ENCODE results near the gene GTF2A2. TPM values are rescaled to one million over a fixed set of nuclear protein-coding genes. Genes with fewer than 3 reads are reported as not detected.

Gene GTF2A2
- total RNA-seq, 6 experiments from 2014 or later, result 16.9 to 46.9 (median 36.6) TPM

DNA sequence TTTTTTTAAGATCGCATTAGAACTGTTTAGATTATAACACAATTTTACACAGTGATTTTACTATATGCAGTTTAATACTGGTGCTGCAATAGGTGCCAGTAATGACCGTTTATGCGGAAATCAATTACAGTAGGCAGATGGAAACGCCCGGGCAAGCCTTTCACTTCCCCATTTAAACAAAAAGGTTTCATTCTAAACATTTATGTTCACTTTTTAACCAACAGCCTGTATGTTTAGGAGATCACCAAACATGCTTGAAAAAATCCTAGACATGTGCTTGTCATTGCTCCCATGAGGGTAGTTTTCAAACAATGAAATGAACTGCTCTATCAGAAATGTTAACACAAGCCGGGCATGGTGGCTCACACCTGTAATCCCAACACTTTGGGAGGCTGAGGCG is 29.1 kb upstream of the GTF2A2 start:
- no peak overlapping the region for H3K4me3 ChIP-seq

DNA sequence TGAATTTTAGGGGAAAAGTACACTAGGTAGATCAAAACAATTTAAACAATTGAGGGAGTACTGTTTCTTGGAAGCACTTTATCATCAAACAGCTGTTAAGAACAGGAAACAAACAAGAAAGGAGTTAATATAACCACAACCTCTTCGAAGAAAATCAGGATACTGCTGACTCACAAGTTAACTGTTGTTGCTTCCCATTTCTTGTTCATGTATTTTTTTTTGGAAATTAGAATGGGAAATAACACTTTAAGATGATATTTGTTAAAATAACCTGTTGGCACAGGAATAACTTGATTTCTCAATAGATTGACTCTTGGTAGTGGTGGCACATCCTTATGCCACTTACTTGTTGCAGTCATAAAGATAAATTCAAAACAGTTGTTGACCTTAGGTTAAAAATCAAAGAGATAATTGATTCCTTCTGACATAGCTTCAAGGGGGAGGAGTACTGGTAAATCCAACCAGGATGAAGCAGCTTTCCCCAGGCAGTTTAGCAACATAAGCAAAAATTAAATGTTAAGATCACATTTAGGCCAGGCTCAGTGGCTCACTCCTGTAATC is 28.5 kb upstream of the GTF2A2 start:
- H3K27ac ChIP-seq, result peak overlapping the region; percentile 30 to 100 (median 65)
- WGBS (ENCODE audit: insufficient coverage, low coverage, low lambda C conversion rate, missing lambda C conversion rate), result 0% methylated on average over 1 of the region's 1 CpG
- no peaks in the 10 kb centered on the region for H3K27me3 ChIP-seq
- intact Hi-C loops (cut with DNase I), result no loop called here
- H3K4me1 ChIP-seq, result peaks cover 0 to 50% (median 14%) of the 10 kb centered on the region in 4 donors
- H3K4me3 ChIP-seq, result peak overlapping the region in 1 of 3 donors; percentile 8
- ATAC-seq (peak in 1 of 4 donors; percentile 1), DNase-seq (no peak)
- no peak for TF ChIP-seq POLR2A (IDR thresholded peaks at IDR 0.05)
- TF ChIP-seq, protein P1, sequence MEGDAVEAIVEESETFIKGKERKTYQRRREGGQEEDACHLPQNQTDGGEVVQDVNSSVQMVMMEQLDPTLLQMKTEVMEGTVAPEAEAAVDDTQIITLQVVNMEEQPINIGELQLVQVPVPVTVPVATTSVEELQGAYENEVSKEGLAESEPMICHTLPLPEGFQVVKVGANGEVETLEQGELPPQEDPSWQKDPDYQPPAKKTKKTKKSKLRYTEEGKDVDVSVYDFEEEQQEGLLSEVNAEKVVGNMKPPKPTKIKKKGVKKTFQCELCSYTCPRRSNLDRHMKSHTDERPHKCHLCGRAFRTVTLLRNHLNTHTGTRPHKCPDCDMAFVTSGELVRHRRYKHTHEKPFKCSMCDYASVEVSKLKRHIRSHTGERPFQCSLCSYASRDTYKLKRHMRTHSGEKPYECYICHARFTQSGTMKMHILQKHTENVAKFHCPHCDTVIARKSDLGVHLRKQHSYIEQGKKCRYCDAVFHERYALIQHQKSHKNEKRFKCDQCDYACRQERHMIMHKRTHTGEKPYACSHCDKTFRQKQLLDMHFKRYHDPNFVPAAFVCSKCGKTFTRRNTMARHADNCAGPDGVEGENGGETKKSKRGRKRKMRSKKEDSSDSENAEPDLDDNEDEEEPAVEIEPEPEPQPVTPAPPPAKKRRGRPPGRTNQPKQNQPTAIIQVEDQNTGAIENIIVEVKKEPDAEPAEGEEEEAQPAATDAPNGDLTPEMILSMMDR (IDR thresholded peaks at IDR 0.05), result no peak
- no peaks in the 10 kb centered on the region for H3K9me3 ChIP-seq
- peaks cover 0 to 15% (median 9%) of the 10 kb centered on the region in 4 donors for H3K36me3 ChIP-seq

More for the DNA sequence above, 29.1 kb upstream of the GTF2A2 start:
- TF ChIP-seq POLR2A (IDR thresholded peaks at IDR 0.05), result no peak
- TF ChIP-seq, protein P1 (IDR thresholded peaks at IDR 0.05), result no peak
- Histone ChIP-seq H3K9me3 (no peaks in the 10 kb centered on the region), H3K27ac (peak overlapping the region; percentile 30 to 100 (median 65)), H3K4me1 (peaks cover 0 to 55% (median 16%) of the 10 kb centered on the region in 4 donors), H3K27me3 (no peaks in the 10 kb centered on the region), H3K36me3 (peaks cover 0 to 9% (median 4%) of the 10 kb centered on the region in 4 donors)
- DNase-seq (no peak), ATAC-seq (no peak)
- 40% methylated on average over 6 of the region's 7 CpGs for WGBS (ENCODE audit: insufficient coverage, low coverage, low lambda C conversion rate, missing lambda C conversion rate)
- intact Hi-C loops (cut with DNase I), result no loop called here

DNA sequence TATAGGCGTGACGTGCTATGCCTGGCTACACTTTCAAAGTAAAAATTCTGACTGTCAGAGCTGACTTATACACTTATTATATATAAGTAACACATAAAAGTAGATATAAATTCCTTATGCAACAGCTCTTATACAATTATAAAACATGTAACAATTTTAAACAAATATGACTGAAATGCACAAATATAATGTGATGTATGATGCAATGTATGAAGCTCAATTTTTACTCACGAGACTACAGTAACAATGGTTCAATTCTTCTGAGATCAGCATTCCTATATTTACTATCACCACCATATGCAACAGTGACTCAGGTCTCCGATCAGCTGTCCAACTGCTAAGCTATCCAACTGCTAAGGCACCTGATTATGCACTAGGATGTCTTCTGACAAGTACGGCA is 23.6 kb upstream of the GTF2A2 start:
- ATAC-seq (no peak), DNase-seq (no peak)
- H3K27ac ChIP-seq, result no peak overlapping the region
- intact Hi-C loops (cut with DNase I), result no loop called here
- H3K4me3 ChIP-seq, result no peak overlapping the region
- TF ChIP-seq, protein P1 (IDR thresholded peaks at IDR 0.05), result no peak
- no peak for TF ChIP-seq POLR2A (IDR thresholded peaks at IDR 0.05)
- H3K27me3 ChIP-seq, result no peaks in the 10 kb centered on the region
- peaks cover 0 to 63% (median 31%) of the 10 kb centered on the region in 4 donors for H3K36me3 ChIP-seq
- H3K9me3 ChIP-seq, result no peaks in the 10 kb centered on the region
- H3K4me1 ChIP-seq, result peaks cover 0 to 24% (median 4%) of the 10 kb centered on the region in 4 donors
- 91% methylated on average over 4 of the region's 5 CpGs for WGBS (ENCODE audit: insufficient coverage, low coverage, low lambda C conversion rate, missing lambda C conversion rate)

DNA sequence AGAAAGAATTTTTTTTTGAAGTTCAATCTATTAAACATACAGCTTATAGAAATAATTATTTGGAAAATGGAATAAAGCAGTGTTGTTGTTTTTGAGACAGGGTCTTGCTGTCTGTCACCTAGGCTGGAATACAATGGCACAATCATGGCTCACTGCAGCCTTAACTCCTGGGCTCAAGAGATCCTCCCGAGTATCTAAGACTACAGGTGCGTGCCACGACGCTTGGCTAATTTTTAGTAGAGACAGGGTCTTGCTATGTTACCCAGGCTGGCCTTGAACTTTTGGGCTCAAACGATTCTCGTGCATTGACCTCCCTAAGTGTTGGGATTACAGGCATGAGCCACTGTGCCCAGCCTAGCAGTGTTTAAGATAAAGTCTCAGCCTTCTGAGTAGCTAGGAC is 23.0 kb upstream of the GTF2A2 start:
- ATAC-seq, result peak in 1 of 4 donors; percentile 21
- no peak for DNase-seq
- Histone ChIP-seq H3K36me3 (peaks cover 4 to 68% (median 34%) of the 10 kb centered on the region in 4 donors), H3K4me1 (peaks cover 0 to 19% (median 3%) of the 10 kb centered on the region in 4 donors), H3K4me3 (no peak overlapping the region), H3K9me3 (no peaks in the 10 kb centered on the region), H3K27ac (no peak overlapping the region), H3K27me3 (no peaks in the 10 kb centered on the region)
- WGBS (ENCODE audit: insufficient coverage, low coverage, low lambda C conversion rate, missing lambda C conversion rate), result 100% methylated on average over 1 of the region's 6 CpGs
- intact Hi-C loops (cut with DNase I), result no loop called here
- no peak for TF ChIP-seq POLR2A (IDR thresholded peaks at IDR 0.05)
- TF ChIP-seq, protein P1 (IDR thresholded peaks at IDR 0.05), result no peak

Data from right lobe of liver (tissue), 6 donors.